ENCODE results near the gene MAPKAP1.

- TF ChIP-seq, protein P1, sequence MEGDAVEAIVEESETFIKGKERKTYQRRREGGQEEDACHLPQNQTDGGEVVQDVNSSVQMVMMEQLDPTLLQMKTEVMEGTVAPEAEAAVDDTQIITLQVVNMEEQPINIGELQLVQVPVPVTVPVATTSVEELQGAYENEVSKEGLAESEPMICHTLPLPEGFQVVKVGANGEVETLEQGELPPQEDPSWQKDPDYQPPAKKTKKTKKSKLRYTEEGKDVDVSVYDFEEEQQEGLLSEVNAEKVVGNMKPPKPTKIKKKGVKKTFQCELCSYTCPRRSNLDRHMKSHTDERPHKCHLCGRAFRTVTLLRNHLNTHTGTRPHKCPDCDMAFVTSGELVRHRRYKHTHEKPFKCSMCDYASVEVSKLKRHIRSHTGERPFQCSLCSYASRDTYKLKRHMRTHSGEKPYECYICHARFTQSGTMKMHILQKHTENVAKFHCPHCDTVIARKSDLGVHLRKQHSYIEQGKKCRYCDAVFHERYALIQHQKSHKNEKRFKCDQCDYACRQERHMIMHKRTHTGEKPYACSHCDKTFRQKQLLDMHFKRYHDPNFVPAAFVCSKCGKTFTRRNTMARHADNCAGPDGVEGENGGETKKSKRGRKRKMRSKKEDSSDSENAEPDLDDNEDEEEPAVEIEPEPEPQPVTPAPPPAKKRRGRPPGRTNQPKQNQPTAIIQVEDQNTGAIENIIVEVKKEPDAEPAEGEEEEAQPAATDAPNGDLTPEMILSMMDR (IDR thresholded peaks at IDR 0.05): no peak
- no peak for TF ChIP-seq POLR2A (IDR thresholded peaks at IDR 0.05)
Measured at GRCh38 chr9:125687163-125687863, 19.7 kb downstream of the MAPKAP1 start.
